HUES64 (cell line): ENCODE measurements around the gene MNX1.

ENCODE experiments used
- H3K27ac ChIP-seq: 2 replicates; pipeline ENCODE4 v1.7.0; 2013; ENCODE audit warnings: low read depth, low read length, inconsistent platforms
- H3K27me3 ChIP-seq: 2 replicates; pipeline ENCODE4 v1.6.1; 2013; ENCODE audit warnings: mild to moderate bottlenecking, low read length; ENCODE audit not compliant: insufficient read depth
- H3K36me3 ChIP-seq: 2 replicates; pipeline ENCODE4 v1.6.1; 2013; ENCODE audit warnings: mild to moderate bottlenecking, low read length; ENCODE audit not compliant: insufficient read depth
- H3K4me1 ChIP-seq: 2 replicates; pipeline ENCODE4 v1.6.1; 2013; ENCODE audit warnings: mild to moderate bottlenecking, low read length, moderate library complexity; ENCODE audit not compliant: insufficient read depth
- H3K4me3 ChIP-seq: 2 replicates; pipeline ENCODE4 v1.5.1; 2013; ENCODE audit warnings: mild to moderate bottlenecking, low read length, moderate library complexity
- H3K9ac ChIP-seq: 2 replicates; pipeline ENCODE4 v1.6.1; 2013; ENCODE audit warnings: mild to moderate bottlenecking, low read depth, low read length
- H3K9me3 ChIP-seq: 2 replicates; pipeline ENCODE4 v1.6.1; 2013; ENCODE audit warnings: low read depth, low read length; ENCODE audit not compliant: insufficient read depth
- WGBS: fragments of 150-250, 120-280 bp; methylation state at CpG from one replicate; pipeline ENCODE4 v1.1.7; 2013; ENCODE audit warnings: missing lambda C conversion rate; 5-methylcytosine and 5-hydroxymethylcytosine counted together

Gene MNX1

DNA sequence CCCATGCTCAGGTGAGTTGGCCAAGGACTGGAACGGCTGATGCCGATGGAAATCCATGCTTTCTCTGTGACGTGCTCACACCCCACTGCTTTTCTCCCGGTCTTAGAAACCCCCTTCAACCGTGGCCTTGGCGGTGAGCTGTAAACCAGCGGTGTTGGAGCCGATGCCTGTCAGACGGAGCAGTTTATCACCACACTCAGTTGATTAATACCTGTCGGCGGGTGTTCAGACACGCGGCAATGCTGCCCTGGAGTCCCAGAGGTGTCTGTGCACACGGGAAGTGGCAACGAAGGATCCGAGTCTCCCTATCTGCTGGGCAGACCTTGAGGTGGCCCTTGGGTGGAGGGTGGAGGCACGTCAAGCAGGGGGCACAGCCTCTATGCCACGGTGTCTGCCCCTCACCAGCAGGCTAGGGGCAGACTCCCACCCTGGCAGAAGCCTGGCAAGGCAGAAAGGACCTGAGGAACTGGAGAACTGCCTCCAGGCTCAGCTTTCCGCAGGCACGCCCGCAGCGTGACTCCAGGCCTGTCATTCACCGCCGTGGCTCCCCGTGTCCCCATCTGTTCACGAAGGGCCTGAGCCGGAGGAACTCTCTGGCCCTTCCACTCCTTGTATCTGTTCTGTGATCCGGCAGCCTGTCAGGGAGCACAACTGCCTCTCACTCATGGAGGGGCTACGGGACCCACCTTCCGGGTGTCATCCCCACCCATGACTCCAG, 34.6 kb upstream of the MNX1 start:
- Histone ChIP-seq H3K27me3 (no peaks in the 10 kb centered on the region), H3K4me3 (no peak overlapping the region), H3K9ac (no peak overlapping the region), H3K36me3 (no peaks in the 10 kb centered on the region), H3K4me1 (no peaks in the 10 kb centered on the region), H3K27ac (no peak overlapping the region), H3K9me3 (no peaks in the 10 kb centered on the region)
- WGBS: 92% methylated on average over 30 of the region's 30 CpGs

- H3K9me3 ChIP-seq: no peaks in the 10 kb centered on the region
- H3K4me3 ChIP-seq: no peak overlapping the region
- no peaks in the 10 kb centered on the region for H3K27me3 ChIP-seq
- WGBS: 92% methylated on average over 17 of the region's 17 CpGs
- H3K27ac ChIP-seq: no peak overlapping the region
- no peaks in the 10 kb centered on the region for H3K4me1 ChIP-seq
- no peak overlapping the region for H3K9ac ChIP-seq
- no peaks in the 10 kb centered on the region for H3K36me3 ChIP-seq
Measured at GRCh38 chr7:157044147-157044687, 33.8 kb upstream of the MNX1 start.

DNA sequence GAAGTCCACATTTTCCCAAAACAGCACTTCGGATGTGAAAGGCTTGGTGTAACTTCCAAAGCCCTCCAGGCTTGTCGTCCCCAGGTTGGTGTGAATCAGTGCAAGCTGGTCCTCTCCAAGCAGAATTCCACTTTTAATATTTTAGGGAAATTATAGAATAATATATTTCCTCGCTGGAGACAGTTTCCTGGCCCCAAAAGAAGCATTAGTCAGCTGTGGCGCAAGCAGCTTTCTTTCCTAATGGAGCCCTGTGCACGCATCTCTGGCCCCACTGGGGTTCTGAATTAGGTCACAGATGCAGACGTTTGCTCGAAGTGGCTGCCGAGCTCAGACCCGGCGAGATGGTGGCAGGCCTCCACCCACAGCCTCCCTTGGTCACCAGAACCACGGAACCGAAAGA, 33.3 kb upstream of the MNX1 start:
- Histone ChIP-seq H3K4me3 (no peak overlapping the region), H3K36me3 (no peaks in the 10 kb centered on the region), H3K4me1 (no peaks in the 10 kb centered on the region), H3K27me3 (no peaks in the 10 kb centered on the region), H3K27ac (no peak overlapping the region), H3K9ac (no peak overlapping the region), H3K9me3 (no peaks in the 10 kb centered on the region)
- 90% methylated on average over 12 of the region's 12 CpGs for WGBS

DNA sequence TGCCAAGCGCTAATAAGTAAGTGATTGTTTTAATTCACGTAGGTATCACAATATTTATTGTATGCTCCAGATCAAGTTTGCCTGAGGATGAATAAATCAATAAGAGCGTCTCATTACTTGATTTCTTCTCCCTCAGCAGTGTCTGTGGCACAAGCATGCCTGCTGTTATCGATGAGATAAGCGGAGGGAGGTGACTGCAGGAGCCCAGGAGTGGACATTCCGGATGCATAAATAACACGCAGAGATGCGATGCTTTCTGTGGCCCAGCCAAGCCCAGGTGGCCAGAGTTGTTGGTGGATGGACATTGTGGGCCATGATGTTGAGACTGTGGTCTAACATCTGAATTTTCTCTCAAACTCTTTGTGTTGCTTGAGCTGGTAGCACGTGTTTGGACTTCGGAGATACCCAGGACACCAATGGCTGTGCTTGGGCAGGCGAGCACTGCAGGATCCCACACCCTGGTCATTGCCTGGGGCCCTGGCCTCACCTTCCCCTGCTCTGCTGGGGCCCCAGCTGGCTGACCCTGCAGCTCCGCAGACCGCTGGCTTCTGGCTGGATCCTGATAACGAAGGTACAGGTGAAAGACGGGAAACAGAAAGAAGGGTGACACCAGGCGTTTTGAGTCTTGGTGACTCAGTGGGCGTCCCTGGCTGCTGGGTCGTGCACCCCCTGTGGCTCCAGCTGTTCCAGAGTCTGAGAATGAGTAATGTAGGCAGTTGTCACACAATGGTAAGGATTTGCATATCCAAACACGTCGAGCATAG, 31.2 kb upstream of the MNX1 start:
- Histone ChIP-seq H3K4me3 (no peak overlapping the region), H3K36me3 (no peaks in the 10 kb centered on the region), H3K9ac (no peak overlapping the region), H3K4me1 (no peaks in the 10 kb centered on the region), H3K27ac (no peak overlapping the region), H3K9me3 (no peaks in the 10 kb centered on the region), H3K27me3 (no peaks in the 10 kb centered on the region)
- WGBS: 87% methylated on average over 20 of the region's 20 CpGs

- no peak overlapping the region for H3K9ac ChIP-seq
- H3K27me3 ChIP-seq: no peaks in the 10 kb centered on the region
- H3K27ac ChIP-seq: no peak overlapping the region
- no peaks in the 10 kb centered on the region for H3K36me3 ChIP-seq
- H3K9me3 ChIP-seq: no peaks in the 10 kb centered on the region
- 77% methylated on average over 13 of the region's 13 CpGs for WGBS
- H3K4me1 ChIP-seq: no peaks in the 10 kb centered on the region
- no peak overlapping the region for H3K4me3 ChIP-seq
Measured at GRCh38 chr7:157041004-157041403, 30.5 kb upstream of the MNX1 start.

- Histone ChIP-seq H3K9me3 (no peaks in the 10 kb centered on the region), H3K36me3 (no peaks in the 10 kb centered on the region), H3K4me1 (no peaks in the 10 kb centered on the region), H3K27ac (no peak overlapping the region), H3K9ac (no peak overlapping the region), H3K4me3 (no peak overlapping the region), H3K27me3 (no peaks in the 10 kb centered on the region)
- 82% methylated on average over 9 of the region's 9 CpGs for WGBS
Measured at GRCh38 chr7:157037635-157038034, 27.2 kb upstream of the MNX1 start.

- Histone ChIP-seq H3K9me3 (no peaks in the 10 kb centered on the region), H3K36me3 (no peaks in the 10 kb centered on the region), H3K27ac (no peak overlapping the region), H3K4me3 (no peak overlapping the region), H3K9ac (no peak overlapping the region), H3K27me3 (0 out of 2 replicates have a peak, but pooled peaks cover under 1% of the 10 kb centered on the region), H3K4me1 (no peaks in the 10 kb centered on the region)
- 94% methylated on average over 4 of the region's 4 CpGs for whole genome bisulfite sequencing
Measured at GRCh38 chr7:157037028-157037427, 26.6 kb upstream of the MNX1 start.

DNA sequence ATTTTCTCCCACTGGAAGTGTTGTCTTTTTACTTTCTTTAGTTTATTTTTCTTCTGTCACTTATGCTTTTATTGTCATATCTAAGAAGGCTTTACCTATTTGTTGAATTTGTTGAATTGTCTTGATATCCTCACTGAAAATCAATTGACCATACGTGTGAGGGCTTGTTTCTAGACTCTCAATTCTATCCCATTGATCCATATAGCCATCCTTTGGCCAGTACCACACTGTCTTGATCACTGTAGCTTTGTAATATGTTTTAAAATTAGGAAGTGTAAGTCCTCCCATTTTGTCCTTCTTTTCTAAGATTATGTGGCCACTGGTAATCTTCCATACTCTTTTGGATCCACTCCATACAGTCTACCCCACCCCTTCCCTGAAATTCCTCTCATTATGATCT, 25.5 kb upstream of the MNX1 start:
- Histone ChIP-seq H3K27me3 (0 out of 2 replicates have a peak, but pooled peaks cover 2% of the 10 kb centered on the region), H3K9me3 (no peaks in the 10 kb centered on the region), H3K27ac (no peak overlapping the region), H3K4me1 (no peaks in the 10 kb centered on the region), H3K4me3 (no peak overlapping the region), H3K9ac (no peak overlapping the region), H3K36me3 (no peaks in the 10 kb centered on the region)
- WGBS: 100% methylated on average over 1 of the region's 1 CpG

DNA sequence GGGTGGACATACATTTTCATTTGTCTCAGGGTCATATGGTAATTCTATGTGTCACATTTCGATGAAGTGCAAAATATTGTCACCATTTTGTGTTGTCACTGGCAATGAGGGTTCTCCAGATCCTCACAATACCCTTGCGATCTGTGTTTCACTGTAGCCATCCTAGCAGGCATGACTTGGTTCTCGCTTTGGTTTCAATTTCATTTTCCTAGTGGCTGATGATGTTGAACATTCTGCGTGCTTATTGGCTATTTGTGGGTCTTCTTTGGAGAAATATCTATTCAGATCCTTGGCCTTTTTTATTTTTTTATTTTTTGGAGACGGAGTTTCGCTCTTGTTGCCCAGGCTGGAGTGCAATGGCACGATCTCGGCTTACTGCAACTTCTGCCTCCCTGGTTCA, 24.8 kb upstream of the MNX1 start:
- WGBS: 95% methylated on average over 8 of the region's 8 CpGs
- H3K4me1 ChIP-seq: no peaks in the 10 kb centered on the region
- no peaks in the 10 kb centered on the region for H3K9me3 ChIP-seq
- no peak overlapping the region for H3K9ac ChIP-seq
- no peak overlapping the region for H3K27ac ChIP-seq
- H3K27me3 ChIP-seq: 0 out of 2 replicates have a peak, but pooled peaks cover 2% of the 10 kb centered on the region
- no peaks in the 10 kb centered on the region for H3K36me3 ChIP-seq
- no peak overlapping the region for H3K4me3 ChIP-seq

GRCh38 chr7:157033483-157034473, 23.3 kb upstream of the MNX1 start:
- H3K4me3 ChIP-seq: no peak overlapping the region
- no peaks in the 10 kb centered on the region for H3K4me1 ChIP-seq
- no peak overlapping the region for H3K27ac ChIP-seq
- WGBS: 88% methylated on average over 23 of the region's 23 CpGs
- H3K27me3 ChIP-seq: peaks cover 14% of the 10 kb centered on the region
- no peaks in the 10 kb centered on the region for H3K36me3 ChIP-seq
- H3K9ac ChIP-seq: no peak overlapping the region
- no peaks in the 10 kb centered on the region for H3K9me3 ChIP-seq
